ENCODE measurements around the gene ACTRT3.
A peak's percentile ranks its signal among the peaks of the same experiment; 100 is the strongest.

ACTRT3 gene

GRCh38 chr3:169769287-169770181 is at the start of gene ACTRT3:
ACTRT3 (minus strand) TSS chr3:169769561; CDS start chr3:169769520, 41 bp downstream.
- peak; percentile 74 to 82 for DNase-seq

- DNase-seq, result peak in 1 of 2 experiments; percentile 52
Measured at GRCh38 chr3:169818316-169818715, 49.0 kb upstream of the ACTRT3 start.

- DNase-seq, result no peak
Measured at GRCh38 chr3:169815590-169816150, 46.3 kb upstream of the ACTRT3 start.

GRCh38 chr3:169813757-169814517 is 44.6 kb upstream of the ACTRT3 start:
- peak; percentile 41 to 69 for DNase-seq

- peak in 1 of 2 experiments; percentile 38 for DNase-seq
Measured at GRCh38 chr3:169813278-169813677, 43.9 kb upstream of the ACTRT3 start.

- DNase-seq, result peak; percentile 98
Measured at GRCh38 chr3:169812332-169813235, 43.2 kb upstream of the ACTRT3 start, which contains the start of the genes LRRC34 and LRRIQ4. LRRC34 (minus strand) TSS chr3:169812904; CDS start chr3:169812548, 356 bp downstream. LRRIQ4 (plus strand) TSS chr3:169812870; CDS start chr3:169821922, 9,052 bp downstream.

GRCh38 chr3:169811631-169812331 is 42.4 kb upstream of the ACTRT3 start:
- DNase-seq, result peak; percentile 43 to 78

GRCh38 chr3:169809230-169809795 is 40.0 kb upstream of the ACTRT3 start:
- no peak for DNase-seq

- DNase-seq, result no peak
Measured at GRCh38 chr3:169804681-169805080, 35.3 kb upstream of the ACTRT3 start.

GRCh38 chr3:169792359-169792758 is 23.0 kb upstream of the ACTRT3 start:
- DNase-seq, result no peak

GRCh38 chr3:169790687-169791429 is 21.5 kb upstream of the ACTRT3 start:
- no peak for DNase-seq

- DNase-seq, result no peak
Measured at GRCh38 chr3:169790219-169790618, 20.9 kb upstream of the ACTRT3 start.

GRCh38 chr3:169787791-169788190 is 18.4 kb upstream of the ACTRT3 start:
- DNase-seq, result no peak

- DNase-seq, result no peak
Measured at GRCh38 chr3:169787120-169787519, 17.8 kb upstream of the ACTRT3 start.

GRCh38 chr3:169781209-169781855 is 12.0 kb upstream of the ACTRT3 start:
- no peak for DNase-seq

GRCh38 chr3:169780742-169781141 is 11.4 kb upstream of the ACTRT3 start:
- no peak for DNase-seq

GRCh38 chr3:169777822-169778221 is 8.5 kb upstream of the ACTRT3 start:
- no peak for DNase-seq

- DNase-seq, result no peak
Measured at GRCh38 chr3:169774186-169774585, 4.8 kb upstream of the ACTRT3 start.

- peak; percentile 82 to 92 for DNase-seq
Measured at GRCh38 chr3:169772897-169773816, 3.8 kb upstream of the ACTRT3 start, which contains the start of gene MYNN. MYNN (plus strand) TSS chr3:169773396; CDS start chr3:169774296, 900 bp downstream.

All from NCI-H524 (cell line).